ENCODE results near the gene DDHD1.

The DDHD1 gene

DNA sequence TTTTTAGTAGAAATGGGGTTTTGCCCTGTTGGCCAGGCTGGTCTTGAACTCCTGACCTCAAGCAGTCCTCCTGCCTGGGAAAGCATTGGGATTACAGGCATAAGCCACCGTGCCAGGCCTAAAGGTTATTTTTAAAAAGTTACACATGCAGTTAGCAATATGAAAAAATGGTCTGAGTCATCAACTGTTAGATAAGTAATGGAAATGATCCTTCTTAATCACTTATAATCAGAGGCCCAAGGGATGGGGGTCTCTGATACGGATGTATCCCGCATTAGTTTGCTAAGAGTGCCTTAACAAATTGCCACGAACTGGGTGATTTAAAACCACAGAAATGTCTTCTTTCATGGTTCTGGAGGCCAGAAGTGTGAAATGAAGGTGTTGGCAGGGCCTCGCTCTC lies 148.1 kb downstream of the DDHD1 start:
- H3K9me3 Mint-ChIP-seq, result no peaks in the 10 kb centered on the region
- H3K36me3 Mint-ChIP-seq, result no peaks in the 10 kb centered on the region
- no peaks in the 10 kb centered on the region for H3K4me1 Mint-ChIP-seq
- no peak overlapping the region for H3K27ac Mint-ChIP-seq
- no peak overlapping the region for H3K4me3 Mint-ChIP-seq
- H3K27me3 Mint-ChIP-seq, result peaks cover 3% of the 10 kb centered on the region

DNA sequence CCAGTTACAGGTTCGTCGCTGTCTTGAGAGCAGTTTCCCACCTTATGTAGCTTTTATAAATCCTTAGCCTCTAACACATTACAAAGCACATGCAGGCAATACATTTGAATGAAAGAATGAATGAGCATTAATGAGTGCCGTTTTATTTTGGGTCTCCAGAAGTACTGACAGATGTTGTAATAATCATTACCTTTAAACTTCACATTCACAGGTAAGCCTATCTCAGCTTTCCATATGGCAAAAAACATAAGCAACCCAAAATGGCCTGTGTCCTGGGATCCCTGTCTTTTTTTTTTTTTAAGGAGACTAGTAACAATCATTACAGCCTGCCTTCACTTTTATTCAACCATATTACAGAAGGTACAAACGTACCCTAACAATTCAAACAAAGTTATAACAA lies 149.3 kb downstream of the DDHD1 start:
- Mint-ChIP-seq H3K36me3 (no peaks in the 10 kb centered on the region), H3K27me3 (peaks cover 3% of the 10 kb centered on the region), H3K27ac (no peak overlapping the region), H3K9me3 (no peaks in the 10 kb centered on the region), H3K4me1 (no peaks in the 10 kb centered on the region), H3K4me3 (no peak overlapping the region)

DNA sequence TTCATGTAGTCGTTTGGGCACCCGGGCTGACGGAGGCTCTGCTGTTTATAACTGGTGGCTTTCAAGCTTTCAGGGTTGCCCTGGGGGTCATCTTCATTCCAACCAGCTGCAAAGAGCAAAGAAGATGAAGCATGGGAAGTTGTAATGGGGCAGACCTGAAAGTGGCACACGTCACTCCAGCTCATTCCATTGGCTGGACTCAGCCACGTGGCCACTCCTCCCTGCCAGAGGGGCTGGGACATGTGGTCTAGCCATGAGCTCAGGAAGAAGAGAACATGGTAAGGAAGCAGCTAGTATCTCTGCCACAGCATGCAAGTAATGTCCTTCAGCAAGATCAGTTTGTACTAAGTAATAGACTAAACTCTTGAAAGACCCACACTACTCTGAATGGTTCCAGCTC lies 150.5 kb downstream of the DDHD1 start:
- Mint-ChIP-seq H3K27ac (no peak overlapping the region), H3K9me3 (no peaks in the 10 kb centered on the region), H3K27me3 (peaks cover 4% of the 10 kb centered on the region), H3K4me1 (no peaks in the 10 kb centered on the region), H3K36me3 (no peaks in the 10 kb centered on the region), H3K4me3 (no peak overlapping the region)

DNA sequence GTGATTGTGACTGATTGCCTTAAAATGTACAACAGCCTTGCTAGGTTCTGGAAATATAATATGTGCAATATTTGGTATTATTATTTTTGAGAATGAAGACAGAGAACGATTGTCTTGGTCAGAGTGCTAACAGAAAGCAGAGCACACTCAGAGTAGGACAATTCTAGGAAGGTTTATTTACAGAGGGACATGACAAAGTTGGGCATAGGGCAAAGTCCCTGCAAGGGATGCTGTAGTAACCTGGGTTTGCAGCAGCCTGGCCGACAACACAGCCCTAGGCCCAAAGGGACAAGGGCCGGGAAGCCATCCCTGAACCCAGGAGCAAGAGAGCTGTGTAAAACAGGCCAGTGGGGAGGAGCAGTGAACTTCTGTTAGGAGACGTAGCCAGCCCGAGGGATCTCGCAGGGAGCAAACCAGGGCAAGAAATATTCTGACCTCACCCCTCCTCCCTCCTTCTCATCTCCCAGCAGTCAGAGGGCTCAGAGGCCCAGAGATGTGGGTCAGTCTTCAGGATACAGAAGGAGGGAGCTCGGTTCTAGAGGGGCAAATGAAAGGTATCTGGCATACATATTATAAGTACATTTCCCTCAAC lies 151.2 kb downstream of the DDHD1 start:
- H3K4me1 Mint-ChIP-seq, result no peaks in the 10 kb centered on the region
- no peak overlapping the region for H3K4me3 Mint-ChIP-seq
- no peaks in the 10 kb centered on the region for H3K36me3 Mint-ChIP-seq
- peaks cover 4% of the 10 kb centered on the region for H3K27me3 Mint-ChIP-seq
- no peaks in the 10 kb centered on the region for H3K9me3 Mint-ChIP-seq
- H3K27ac Mint-ChIP-seq, result no peak overlapping the region

DNA sequence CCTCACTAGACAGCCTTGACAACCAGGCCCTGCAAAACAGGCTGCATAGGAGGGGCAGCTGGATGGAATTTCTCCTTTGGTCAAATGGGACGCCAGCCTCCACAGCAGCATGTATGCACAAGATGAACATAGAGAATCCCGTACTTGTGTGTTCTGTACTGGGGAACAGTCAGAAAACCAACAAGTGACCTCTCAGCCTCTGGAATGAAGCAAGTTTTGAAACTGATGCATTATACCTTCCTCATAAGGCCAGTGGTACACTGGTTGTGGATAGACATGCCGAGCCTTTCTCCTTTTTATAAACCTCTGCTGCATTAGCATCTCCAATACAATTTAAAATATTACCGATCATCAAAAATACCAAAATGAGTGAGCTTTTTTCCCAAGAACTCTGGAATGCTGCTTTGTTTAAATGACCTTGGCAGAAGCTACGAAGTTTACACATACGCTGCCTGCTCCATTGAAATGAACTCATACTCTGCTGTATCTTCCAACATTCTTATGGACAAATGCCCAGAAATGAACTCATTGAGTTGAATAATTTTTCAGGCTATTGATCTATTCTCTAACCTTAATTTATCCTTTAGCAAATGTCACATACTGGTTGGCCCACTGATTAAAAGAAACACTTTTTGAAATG lies 154.6 kb downstream of the DDHD1 start:
- peaks cover 9% of the 10 kb centered on the region for H3K27me3 Mint-ChIP-seq
- no peak overlapping the region for H3K4me3 Mint-ChIP-seq
- H3K4me1 Mint-ChIP-seq, result no peaks in the 10 kb centered on the region
- H3K27ac Mint-ChIP-seq, result no peak overlapping the region
- peaks cover 2% of the 10 kb centered on the region for H3K36me3 Mint-ChIP-seq
- no peaks in the 10 kb centered on the region for H3K9me3 Mint-ChIP-seq

DNA sequence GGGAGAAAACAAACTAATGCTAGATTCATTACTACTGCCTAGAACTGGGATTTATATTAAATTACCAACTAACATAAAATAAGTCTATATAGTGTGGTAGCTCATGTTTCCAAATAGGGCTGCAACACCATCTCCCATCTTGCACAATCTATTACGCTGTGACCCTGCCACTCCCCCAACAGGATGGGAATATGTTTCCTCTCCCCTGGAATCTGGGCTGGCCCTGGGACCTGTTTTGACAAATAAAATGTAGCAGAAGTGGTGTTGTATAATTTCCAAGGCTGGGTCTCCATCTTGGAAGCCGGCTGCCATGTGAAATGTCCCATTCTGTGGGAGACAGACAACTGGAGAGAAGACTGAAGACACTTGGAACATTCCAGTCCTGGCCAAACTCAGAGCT lies 156.6 kb downstream of the DDHD1 start:
- no peaks in the 10 kb centered on the region for H3K9me3 Mint-ChIP-seq
- H3K27me3 Mint-ChIP-seq, result peaks cover 6% of the 10 kb centered on the region
- no peak overlapping the region for H3K4me3 Mint-ChIP-seq
- no peaks in the 10 kb centered on the region for H3K4me1 Mint-ChIP-seq
- peaks cover 2% of the 10 kb centered on the region for H3K36me3 Mint-ChIP-seq
- no peak overlapping the region for H3K27ac Mint-ChIP-seq

DNA sequence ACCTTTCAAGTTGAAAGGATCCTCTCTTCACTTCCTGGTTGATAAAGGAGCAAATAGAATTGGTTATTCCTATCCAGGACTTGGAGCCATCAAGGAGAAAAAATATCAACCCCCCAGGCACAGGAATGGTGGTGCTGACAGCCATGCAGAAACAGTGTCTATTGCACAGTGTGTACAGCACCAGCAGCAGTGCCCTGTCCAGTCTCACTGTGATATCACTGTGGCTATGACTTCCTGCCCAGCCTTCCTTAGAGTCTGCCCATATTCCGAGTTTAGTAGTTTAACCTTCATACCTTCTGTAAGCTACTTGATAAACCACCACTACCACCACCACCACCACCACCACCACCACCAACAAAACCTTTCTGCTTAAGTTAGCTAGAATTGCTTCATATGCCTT lies 157.1 kb downstream of the DDHD1 start:
- Mint-ChIP-seq H3K4me1 (no peaks in the 10 kb centered on the region), H3K9me3 (no peaks in the 10 kb centered on the region), H3K36me3 (peaks cover 5% of the 10 kb centered on the region), H3K4me3 (no peak overlapping the region), H3K27me3 (peaks cover 6% of the 10 kb centered on the region), H3K27ac (no peak overlapping the region)

DNA sequence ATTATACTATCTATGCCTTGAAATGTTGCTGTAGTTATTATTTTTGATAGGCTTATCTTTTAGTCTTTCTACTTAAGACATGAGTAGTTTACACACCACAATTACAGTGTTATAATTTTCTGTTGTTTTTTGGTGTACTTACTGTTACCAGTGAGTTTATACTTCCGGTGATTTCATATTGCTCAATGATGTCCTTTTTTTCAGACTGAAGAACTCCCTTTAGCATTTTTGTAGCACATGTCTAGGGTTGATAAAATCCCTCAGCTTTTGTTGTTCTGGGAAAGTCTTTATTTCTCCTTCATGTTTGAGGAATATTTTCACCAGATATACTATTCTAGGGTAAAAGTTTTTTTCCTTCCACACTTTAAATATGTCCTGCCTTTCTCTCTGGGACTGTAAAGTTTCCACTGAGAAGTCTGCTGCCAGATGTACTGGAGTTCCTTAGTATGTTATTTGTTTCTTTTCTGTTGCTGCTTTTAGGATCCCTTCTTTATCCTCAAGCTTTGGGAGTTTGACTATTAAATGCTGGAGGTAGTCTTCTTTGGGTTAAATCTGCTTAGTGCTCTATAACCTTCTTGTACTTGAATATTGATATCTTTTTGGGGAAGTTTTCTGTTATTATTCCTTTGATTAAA lies 160.8 kb downstream of the DDHD1 start:
- Mint-ChIP-seq H3K4me1 (no peaks in the 10 kb centered on the region), H3K27me3 (peaks cover 5% of the 10 kb centered on the region), H3K27ac (no peak overlapping the region), H3K4me3 (no peak overlapping the region), H3K36me3 (peaks cover 5% of the 10 kb centered on the region), H3K9me3 (no peaks in the 10 kb centered on the region)

DNA sequence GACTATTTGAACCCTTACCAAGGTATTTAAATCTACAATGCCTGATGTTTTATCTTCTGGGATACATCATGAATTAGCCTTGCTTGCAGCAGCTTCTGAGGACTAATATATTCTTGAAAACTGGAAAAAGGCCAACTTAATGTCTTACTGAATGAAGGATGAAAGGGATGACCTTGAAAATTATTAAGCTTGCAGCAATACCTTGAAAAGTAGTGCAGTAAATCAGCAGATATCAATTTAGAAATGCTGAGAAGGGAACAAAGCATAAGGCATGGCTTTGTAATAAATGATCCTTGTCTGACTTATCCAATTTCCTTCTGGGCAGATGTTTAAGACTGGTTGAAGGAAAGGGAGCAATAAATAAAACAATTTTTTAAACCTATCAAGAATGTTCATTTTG lies 165.0 kb downstream of the DDHD1 start:
- H3K27ac Mint-ChIP-seq, result no peak overlapping the region
- H3K9me3 Mint-ChIP-seq, result no peaks in the 10 kb centered on the region
- H3K27me3 Mint-ChIP-seq, result no peaks in the 10 kb centered on the region
- H3K36me3 Mint-ChIP-seq, result peaks cover 2% of the 10 kb centered on the region
- H3K4me1 Mint-ChIP-seq, result no peaks in the 10 kb centered on the region
- no peak overlapping the region for H3K4me3 Mint-ChIP-seq

DNA sequence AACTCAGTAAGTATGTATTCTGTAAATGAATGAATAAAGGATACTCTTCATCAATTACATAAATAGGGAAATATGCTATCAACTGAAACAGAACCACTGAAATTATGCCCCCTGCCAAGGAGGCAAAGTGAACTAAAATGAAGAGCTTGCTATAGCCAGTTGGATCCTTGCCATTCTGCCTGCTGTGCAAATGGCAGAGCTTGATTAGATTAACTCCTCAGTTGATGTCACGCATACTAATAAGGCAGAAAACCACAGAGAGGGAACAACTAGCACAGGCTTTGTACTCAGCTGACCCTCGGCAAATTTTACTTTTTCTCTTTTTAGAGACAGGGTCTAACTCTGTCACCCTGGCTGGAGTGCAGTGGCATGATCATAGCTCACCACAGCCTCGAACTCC lies 165.6 kb downstream of the DDHD1 start:
- Mint-ChIP-seq H3K4me1 (no peaks in the 10 kb centered on the region), H3K27ac (no peak overlapping the region)

DNA sequence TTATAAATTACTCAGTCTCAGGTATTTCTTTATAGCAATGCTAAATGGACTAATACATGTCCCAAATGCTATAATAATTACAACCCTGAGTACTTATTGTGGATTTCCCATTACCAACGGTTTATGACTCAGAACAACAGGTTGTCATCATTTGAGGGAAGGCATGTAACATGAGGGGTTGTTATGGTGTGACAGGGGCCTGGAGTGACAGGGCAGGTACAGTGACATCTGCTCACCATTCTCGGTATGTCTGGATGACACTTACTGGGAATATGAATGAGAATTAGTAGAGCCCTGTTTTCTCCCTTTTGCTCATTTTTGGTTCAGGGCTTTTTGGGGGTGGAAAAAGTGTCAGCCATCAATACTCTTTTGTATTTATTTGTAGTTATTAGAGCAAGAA lies 166.1 kb downstream of the DDHD1 start:
- H3K27ac Mint-ChIP-seq, result no peak overlapping the region
- peaks cover 2% of the 10 kb centered on the region for H3K36me3 Mint-ChIP-seq
- H3K9me3 Mint-ChIP-seq, result no peaks in the 10 kb centered on the region
- no peaks in the 10 kb centered on the region for H3K27me3 Mint-ChIP-seq
- no peak overlapping the region for H3K4me3 Mint-ChIP-seq
- H3K4me1 Mint-ChIP-seq, result no peaks in the 10 kb centered on the region

More for the DNA sequence above, 165.6 kb downstream of the DDHD1 start:
- peaks cover 2% of the 10 kb centered on the region for H3K36me3 Mint-ChIP-seq
- no peaks in the 10 kb centered on the region for H3K9me3 Mint-ChIP-seq
- H3K27me3 Mint-ChIP-seq, result no peaks in the 10 kb centered on the region
- no peak overlapping the region for H3K4me3 Mint-ChIP-seq

Measured in activated naive CD4-positive, alpha-beta T cell treated with anti-CD3 and anti-CD28 coated beads, Interleukin-2, amount 50 U/mL, for 24 hours (primary cell).